Activated gamma-delta T cell treated with Interleukin-2 at 50 U/mL for 16 hours (primary cell): ENCODE results near the gene CITED2.

Source experiments
- DNase-seq: peaks from one replicate; pipeline ENCODE4 v3.0.0-alpha.2; 2020

The CITED2 gene

GRCh38 chr6:139381216-139381865 is 6.9 kb upstream of the CITED2 start:
- DNase-seq, result no peak

GRCh38 chr6:139380611-139381010 is 6.2 kb upstream of the CITED2 start:
- no peak for DNase-seq

- no peak for DNase-seq
These were observed 5.7 kb upstream of the CITED2 start for GRCh38 chr6:139380168-139380567.

- no peak for DNase-seq
These were observed 4.5 kb upstream of the CITED2 start for GRCh38 chr6:139378882-139379341.

GRCh38 chr6:139378226-139378625 is 3.8 kb upstream of the CITED2 start:
- DNase-seq, result no peak

GRCh38 chr6:139376604-139377218 is 2.3 kb upstream of the CITED2 start:
- DNase-seq, result no peak

GRCh38 chr6:139376017-139376330 is 1.5 kb upstream of the CITED2 start:
- no peak for DNase-seq

- peak; percentile 80 for DNase-seq
These were observed 973 bp upstream of the CITED2 start for GRCh38 chr6:139375226-139376016.

GRCh38 chr6:139373928-139374356 is 506 bp downstream of the CITED2 start:
- DNase-seq, result no peak

- peak; percentile 72 for DNase-seq
These were observed 1.1 kb downstream of the CITED2 start for GRCh38 chr6:139373154-139373927.

- no peak for DNase-seq
These were observed 1.9 kb downstream of the CITED2 start for GRCh38 chr6:139372326-139373153.

GRCh38 chr6:139371421-139372203 is 2.8 kb downstream of the CITED2 start:
- DNase-seq, result no peak

- no peak for DNase-seq
These were observed 3.5 kb downstream of the CITED2 start for GRCh38 chr6:139370999-139371345.

- no peak for DNase-seq
These were observed 4.0 kb downstream of the CITED2 start for GRCh38 chr6:139370283-139370998.

GRCh38 chr6:139369568-139370282 is 4.7 kb downstream of the CITED2 start:
- DNase-seq, result peak; percentile 11

- DNase-seq, result no peak
These were observed 5.4 kb downstream of the CITED2 start for GRCh38 chr6:139369068-139369467.

- DNase-seq, result no peak
These were observed 5.8 kb downstream of the CITED2 start for GRCh38 chr6:139368661-139369060.

GRCh38 chr6:139367810-139368351 is 6.6 kb downstream of the CITED2 start:
- DNase-seq, result no peak

- DNase-seq, result no peak
These were observed 9.5 kb downstream of the CITED2 start for GRCh38 chr6:139364982-139365379.
